ENCODE results near the gene CAT. TPM values are rescaled to one million over a fixed set of nuclear protein-coding genes. Genes with fewer than 3 reads are reported as not detected.

The CAT gene
- total and polyA plus RNA-seq, 9 of the 15 experiments (the other 6 are each of a cell fraction or from before 2014, with no cell fraction given) = 86.7 to 183 (median 114) TPM

DNA sequence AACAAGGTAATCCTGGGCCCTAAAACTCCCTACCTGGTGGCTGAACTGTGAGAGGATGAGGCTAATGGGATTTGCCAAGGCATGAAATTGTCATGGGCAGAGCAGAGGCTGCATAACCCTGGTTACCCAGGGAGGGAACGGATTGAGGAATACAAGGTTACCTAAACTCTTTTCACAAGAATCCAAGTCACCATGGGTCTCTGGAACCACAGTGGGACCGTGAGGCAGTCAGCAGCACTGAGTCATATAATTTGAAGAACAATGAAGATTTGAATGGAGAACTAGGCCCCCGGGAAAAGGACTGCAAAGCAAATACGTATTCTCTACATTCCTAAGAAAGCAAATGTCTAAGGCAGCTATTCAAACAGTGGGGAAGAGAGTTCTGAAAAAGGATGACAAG lies 19.8 kb downstream of the CAT start:
- CTCF ChIA-PET (ENCODE audit: low intra/inter-chr PET ratio) = no interaction called here
- H3K27ac ChIP-seq (ENCODE audit: extremely low read depth, low read depth, low read length) = no peak overlapping the region
- WGBS (ENCODE audit: insufficient coverage, low coverage, missing lambda C conversion rate) = 94% methylated on average over 4 of the region's 4 CpGs
- H3K27me3 ChIP-seq (ENCODE audit: control insufficient read depth in 2 of 2, insufficient read depth in 2 of 2, low read length in 2 of 2) = no peaks in the 10 kb centered on the region
- DNase-seq (ENCODE audit: extremely low read depth in 1 of 4, low spot score in 3 of 4) = no peak
- no peaks in the 10 kb centered on the region for H3K79me2 ChIP-seq (ENCODE audit: control insufficient read depth, insufficient read depth, low read length)
- H3K4me2 ChIP-seq (ENCODE audit: insufficient read depth, low read length) = no peak overlapping the region
- no peak overlapping the region for H2AFZ ChIP-seq (ENCODE audit: low read depth, low read length)
- H4K20me1 ChIP-seq (replicated peaks; ENCODE audit: control insufficient read depth, insufficient read depth, low read length) = no peaks in the 10 kb centered on the region
- no peak for FAIRE-seq
- intact Hi-C loops (cut with micrococcal nuclease) (no loop called here), in situ Hi-C loops (cut with MboI) (no loop called here)
- no TSS peak for BruUV-seq (replicated peaks)
- H3K9ac ChIP-seq (ENCODE audit: insufficient read depth in 1 of 2, low read depth in 2 of 2, low read length in 2 of 2) = no peak overlapping the region
- no peaks in the 10 kb centered on the region for H3K9me3 ChIP-seq (replicated peaks; ENCODE audit: control insufficient read depth, insufficient read depth, low read depth, low read length)
- peaks cover 93% of the 10 kb centered on the region for H3K36me3 ChIP-seq (ENCODE audit: control insufficient read depth, insufficient read depth, low read length)
- H3K4me3 ChIP-seq = no peak overlapping the region
- H3K9me1 ChIP-seq (ENCODE audit: control insufficient read depth, insufficient read depth, low read length) = no peaks in the 10 kb centered on the region
- POLR2A ChIA-PET = interaction anchor here (0.8 to 1.6 kb wide), 2 partner anchors 11 to 19 kb away, joined by 3 to 5 read pairs; no protein-coding TSS in a partner anchor
- no peak for ATAC-seq
- peaks cover 0 to 2% of the 10 kb centered on the region in 2 experiments; a peak in 1 of 5 replicates for H3K4me1 ChIP-seq (replicated peaks in 1 of 2; ENCODE audit: control insufficient read depth in 2 of 2, insufficient read depth in 2 of 2, low read length in 2 of 2)
- TF ChIP-seq DEAF1 (CRISPR knock-in tag; IDR thresholded peaks at IDR 0.05) (no peak), NFRKB (IDR thresholded peaks at IDR 0.05; ENCODE audit: low read depth) (no peak), NCOA4 (IDR thresholded peaks at IDR 0.05; ENCODE audit: partially characterized antibody) (no peak), SRSF3 (IDR thresholded peaks at IDR 0.05; ENCODE audit: insufficient read depth, low read length) (no peak), CHD7 (IDR thresholded peaks at IDR 0.05; ENCODE audit: low read depth, low read length) (no peak)
- TF ChIP-seq, protein P1, sequence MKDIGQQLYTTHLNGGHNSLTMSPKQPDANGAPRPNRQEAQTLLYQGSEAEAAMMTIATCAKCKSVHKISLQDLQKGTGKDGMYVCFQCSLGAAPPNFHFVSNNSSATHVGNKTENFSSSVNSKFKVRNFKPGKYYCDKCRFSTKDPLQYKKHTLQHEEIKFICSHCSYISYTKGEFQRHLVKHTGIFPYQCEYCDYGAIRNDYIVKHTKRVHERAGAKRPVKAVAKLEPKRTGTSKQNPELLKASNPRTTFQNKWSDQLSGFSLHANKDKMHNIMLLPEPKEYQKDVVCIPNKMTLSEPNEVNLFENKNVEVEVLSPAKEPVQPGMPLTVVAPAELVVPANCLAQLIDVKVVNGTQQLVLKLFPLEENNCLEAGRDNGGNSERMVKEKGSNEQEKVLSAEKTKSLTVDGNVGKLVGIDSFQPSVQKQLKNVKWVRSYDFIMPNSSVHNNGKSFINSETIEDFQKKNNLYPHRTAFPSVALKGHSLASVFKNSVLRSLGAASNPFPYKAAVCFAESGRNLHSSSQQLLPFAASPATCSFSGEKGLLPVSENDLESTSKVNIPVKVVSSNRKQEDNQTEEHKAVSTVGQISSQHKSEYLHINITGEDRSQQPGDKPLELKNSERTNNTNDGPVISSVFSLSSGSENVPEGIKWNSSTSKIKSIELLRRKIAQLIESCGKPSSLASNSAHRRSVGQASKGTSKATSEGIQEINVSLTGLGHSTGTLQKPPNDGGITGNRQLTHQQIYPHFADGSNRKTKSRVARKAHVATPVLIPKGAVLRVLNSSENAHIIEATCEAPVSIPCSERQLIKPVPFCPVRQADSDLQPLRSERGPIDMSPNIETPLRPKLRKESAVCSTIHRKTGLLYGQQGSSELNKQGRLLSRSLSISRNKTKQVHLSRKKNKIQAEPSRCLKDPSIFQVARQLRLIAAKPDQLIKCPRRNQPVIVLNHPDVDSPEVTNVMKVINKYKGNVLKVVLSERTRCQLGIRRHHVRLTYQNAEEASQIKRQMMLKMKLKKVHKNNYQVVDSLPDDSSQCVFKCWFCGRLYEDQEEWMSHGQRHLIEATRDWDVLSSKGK (CRISPR knock-in tag; IDR thresholded peaks at IDR 0.05) = no peak
